ENCODE results near the gene NOLC1.
A peak's percentile ranks its signal among the peaks of the same experiment; 100 is the strongest.
"Not testable (repeated sequence)": the region's sequence is repeated elsewhere in the genome, so short reads cannot be mapped to it uniquely, and the experiment has no call there.

NOLC1 gene

DNA sequence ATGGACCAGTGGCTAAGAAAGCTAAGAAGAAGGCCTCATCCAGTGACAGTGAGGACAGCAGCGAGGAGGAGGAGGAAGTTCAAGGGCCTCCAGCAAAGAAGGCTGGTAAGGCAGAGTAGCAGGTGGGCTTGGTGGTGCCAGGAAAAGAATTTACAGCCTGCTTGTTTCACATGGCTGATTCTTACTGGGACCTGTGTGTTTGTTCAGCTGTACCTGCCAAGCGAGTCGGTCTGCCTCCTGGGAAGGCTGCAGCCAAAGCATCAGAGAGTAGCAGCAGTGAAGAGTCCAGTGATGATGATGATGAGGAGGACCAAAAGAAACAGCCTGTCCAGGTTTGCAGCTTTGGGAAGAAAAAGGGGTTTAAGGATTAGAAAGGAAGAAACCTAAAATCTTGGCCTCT is 5.0 kb downstream of the NOLC1 start:
- DNase-seq: peak; percentile 9 to 47

DNA sequence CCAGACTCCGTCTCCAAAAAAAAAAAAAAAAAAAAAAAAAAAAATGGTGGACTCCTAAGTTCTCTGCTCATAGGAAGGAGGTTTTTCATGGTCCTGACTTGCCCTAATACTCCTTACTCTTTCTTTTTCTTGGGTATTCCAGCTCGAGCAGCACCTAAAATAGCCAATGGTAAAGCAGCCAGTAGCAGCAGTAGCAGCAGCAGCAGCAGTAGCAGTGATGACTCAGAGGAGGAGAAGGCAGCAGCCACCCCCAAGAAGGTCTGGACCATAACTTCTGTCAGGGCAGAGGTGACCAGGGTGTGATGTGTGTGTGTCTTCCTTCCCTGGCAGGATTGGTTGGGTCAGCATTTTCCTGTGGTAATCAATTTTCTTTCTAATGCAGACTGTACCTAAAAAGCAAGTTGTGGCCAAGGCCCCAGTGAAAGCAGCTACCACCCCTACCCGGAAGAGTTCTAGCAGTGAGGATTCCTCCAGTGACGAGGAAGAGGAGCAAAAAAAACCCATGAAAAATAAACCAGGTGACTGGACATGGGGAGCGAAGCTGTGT is 6.9 kb downstream of the NOLC1 start:
- DNase-seq: no peak

DNA sequence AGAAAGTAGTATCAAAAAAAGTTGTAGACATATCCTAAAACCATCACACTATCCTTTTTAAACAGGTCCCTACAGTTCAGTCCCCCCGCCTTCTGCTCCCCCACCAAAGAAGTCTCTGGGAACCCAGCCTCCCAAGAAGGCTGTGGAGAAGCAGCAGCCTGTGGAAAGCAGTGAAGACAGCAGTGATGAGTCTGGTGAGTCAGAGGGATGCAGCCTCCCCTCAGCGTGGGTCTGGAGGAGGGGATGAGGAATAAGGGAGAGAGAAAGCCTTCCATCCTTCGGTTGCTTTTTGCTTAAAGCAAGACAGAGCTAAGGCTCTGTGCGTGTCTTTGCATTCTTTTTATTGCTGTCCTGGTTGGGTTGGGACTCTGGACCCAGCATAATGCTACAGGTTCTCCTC is 7.6 kb downstream of the NOLC1 start:
- no peak for DNase-seq

DNA sequence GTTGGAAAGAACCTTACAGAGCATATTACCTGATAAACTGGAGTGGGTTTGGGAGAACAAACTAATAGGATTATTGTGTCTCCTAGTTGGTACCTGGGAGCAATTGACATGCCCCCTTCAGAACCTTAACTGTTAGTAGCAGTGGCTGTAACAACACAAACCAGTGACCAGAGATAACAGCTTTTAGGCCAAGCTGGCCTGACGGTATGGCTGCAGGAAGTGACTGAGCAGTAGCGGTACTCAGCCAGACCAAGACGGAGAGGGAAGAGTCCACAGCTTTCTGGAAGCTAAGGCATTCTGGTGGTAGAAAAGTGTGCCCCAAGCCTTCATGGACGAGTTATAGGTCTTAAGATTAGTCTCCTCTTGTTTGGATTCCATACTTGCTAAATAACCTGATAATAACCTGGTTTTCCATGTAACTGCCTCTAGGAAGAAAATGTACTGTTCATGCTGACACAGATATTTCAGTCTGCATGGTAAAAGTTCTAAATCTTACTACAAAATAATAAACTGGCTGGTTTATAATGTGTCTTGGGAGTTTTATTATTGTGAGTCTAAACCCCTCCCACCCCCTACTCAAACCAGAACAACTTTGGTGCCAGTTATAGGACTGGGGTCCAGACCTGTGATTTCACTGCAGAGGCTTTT is 11.3 kb downstream of the NOLC1 start:
- no peak for DNase-seq

DNA sequence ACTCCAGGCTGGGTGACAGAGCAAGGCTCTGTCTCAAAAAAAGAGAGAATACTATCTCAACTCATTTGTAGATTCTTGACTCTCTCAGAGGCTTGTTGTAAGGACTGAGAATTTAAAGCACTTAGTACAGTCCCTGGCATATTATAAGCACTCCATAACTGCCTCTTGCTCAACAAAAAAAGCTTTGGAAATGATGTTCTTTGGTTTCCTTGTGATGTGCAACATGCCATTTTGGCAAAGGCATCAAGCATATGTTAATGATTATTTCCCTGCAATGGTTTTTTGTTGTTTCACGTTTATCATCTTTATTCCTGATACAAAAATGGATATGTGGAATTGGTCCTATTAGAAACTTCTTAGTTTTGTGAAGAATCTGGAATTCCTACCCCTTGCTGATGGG is 15.7 kb downstream of the NOLC1 start:
- no peak for DNase-seq

DNA sequence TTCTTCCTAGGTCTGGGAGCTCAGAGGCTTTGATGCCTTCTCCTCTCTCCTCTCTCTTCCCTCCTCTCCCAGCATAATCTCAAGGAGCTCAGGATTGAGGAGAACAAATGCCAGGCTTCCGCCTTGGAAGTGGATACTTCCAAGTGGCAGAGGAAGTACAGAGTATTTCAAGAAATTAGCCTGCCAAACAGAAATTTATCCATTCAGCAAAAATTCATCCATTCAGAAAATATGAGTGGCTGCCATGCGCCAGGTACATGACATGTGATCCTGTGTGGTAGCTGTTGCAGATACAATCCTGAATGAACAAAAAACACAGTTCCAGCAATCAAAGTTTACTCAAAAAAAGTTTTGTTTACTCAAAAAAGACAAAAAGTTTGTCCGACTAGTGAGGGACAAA is 18.4 kb downstream of the NOLC1 start:
- DNase-seq: no peak

DNA sequence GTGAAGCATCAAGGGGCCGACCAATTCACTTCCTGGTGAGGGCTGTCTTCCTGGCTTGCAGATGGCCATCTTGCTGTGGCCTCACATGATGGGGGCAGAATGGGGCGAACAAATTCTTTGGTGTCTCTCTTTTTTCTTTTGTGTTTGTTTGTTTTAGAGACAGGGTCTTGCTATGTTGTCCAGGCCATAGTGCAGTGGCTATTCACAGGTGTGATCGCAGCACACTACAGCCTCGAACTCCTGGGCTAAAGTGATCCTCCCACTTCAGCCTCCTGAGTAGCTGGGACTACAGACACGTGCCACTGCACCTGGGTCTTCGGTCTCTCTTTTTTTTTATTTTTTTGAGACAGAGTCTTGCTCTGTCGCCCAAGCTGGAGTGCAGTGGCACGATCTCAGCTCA is 20.1 kb downstream of the NOLC1 start:
- no peak for DNase-seq

DNA sequence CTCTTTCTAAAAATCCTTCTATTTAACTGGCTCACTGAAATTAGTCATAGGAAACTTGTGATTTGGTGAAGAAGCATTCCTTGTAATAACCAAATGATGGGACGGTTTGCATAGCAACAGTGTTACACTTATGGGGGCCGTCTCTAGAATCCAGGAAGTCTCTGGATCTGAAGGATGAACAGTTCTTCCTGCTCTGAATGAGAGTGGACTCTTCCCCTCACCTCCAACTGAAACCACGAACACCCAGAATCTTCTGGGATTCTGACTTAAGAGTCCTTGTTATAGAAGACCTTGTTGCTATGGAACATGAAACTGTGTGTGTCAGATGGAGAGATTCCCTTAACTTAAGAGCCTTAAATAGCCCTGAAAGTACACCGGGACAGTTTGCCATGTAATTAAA is 23.2 kb downstream of the NOLC1 start:
- no peak for DNase-seq

DNA sequence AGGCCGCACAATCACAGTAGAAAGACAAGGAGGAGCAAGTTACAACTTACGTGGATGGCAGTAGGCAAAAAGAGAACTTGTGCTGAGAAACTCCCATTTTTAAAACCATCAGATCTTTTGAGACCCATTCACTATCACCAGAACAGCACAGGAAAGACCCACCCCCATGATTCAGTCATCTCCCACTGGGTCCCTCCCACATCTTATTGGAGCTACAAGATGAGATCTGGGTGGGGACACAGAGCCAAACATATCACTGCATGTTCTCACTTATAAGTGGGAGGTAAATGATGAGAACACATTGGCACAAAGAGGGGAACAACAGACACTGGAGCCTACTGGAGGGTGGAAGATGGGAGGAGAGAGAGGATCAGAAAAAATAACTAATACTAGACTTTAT is 32.4 kb downstream of the NOLC1 start:
- DNase-seq: no peak

DNA sequence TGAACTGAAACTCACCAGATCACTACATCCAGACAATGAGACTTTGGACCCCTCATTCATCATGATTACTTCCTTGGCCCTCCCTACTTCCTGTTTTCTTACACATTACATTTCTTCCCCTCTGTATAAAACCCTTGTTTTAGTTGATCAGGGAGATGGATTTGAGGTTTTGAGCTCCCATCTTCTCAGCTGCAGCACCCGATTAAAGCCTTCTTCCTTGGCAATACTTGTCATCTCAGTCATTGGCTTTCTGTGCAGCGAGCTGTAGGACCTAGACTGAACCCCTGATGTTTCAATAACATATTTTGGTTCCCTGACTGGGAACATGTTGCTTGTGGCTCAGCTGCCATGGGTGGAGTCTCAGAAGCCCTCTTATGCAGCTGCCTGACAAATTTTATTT is 33.1 kb downstream of the NOLC1 start:
- DNase-seq: no peak

DNA sequence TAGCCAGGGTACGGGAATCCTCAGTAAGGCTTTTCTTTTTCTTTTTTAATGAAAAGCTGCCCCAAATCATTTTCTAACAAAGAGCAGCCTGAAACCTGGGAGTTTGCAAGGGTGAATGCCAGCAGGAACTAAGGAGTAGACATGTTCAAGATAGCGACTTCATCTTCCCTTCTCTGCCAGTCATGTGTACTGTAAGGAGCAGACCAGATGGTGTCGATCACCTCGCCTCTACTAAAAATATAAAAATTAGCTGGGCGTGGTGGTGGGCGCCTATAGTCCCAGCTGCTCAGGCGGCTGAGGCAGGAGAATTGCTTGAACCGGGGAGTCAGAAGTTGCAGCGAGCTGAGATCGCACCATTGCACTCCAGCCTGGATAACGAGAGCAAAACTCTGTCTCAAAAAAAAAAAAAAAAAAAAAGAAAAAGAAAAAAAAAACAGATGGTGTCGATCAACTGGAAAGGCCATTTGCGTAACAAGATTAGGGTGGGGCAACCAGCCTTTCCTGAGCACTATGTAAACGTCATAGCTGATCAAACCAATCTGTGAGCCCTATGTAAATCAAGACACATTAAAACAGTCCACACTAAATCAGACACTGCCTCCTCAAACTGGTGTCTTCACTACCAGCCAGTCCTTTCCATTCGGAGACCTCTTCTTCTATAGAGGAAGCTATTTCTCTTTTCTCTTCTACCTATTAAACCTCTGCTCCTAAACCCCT is 33.8 kb downstream of the NOLC1 start:
- DNase-seq: no peak

DNA sequence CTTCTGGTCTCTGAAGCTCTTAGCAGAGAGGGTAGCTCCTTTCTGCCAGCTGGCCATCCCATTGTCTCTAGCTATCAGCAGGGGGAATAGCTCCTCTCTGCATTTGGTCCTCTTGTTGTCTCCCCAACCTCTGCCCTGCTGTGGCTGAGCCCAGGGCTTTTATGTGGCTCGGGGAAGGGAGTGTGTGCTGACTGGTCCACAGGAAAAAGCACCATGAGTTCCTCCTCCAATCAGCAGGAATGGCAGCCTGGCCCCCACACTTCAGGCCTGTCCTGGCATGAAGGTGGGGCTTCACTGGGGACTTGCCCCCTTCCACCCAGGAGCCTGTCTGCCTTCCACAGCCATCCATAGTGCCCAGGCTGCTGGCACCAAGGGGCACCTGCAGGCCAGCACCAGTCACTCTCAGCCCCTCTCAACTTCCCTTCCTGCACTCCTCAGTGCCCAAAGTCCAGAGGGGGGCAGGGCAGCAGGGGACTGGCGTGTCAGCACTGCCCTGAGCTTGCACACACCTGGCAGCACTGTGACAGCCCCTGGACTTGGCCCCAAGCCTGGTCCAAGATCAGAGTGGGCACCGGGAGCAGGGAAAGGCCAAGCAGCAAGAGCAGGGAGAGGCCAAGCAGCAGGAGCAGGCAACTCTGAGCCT is 36.2 kb downstream of the NOLC1 start:
- DNase-seq: no peak

DNA sequence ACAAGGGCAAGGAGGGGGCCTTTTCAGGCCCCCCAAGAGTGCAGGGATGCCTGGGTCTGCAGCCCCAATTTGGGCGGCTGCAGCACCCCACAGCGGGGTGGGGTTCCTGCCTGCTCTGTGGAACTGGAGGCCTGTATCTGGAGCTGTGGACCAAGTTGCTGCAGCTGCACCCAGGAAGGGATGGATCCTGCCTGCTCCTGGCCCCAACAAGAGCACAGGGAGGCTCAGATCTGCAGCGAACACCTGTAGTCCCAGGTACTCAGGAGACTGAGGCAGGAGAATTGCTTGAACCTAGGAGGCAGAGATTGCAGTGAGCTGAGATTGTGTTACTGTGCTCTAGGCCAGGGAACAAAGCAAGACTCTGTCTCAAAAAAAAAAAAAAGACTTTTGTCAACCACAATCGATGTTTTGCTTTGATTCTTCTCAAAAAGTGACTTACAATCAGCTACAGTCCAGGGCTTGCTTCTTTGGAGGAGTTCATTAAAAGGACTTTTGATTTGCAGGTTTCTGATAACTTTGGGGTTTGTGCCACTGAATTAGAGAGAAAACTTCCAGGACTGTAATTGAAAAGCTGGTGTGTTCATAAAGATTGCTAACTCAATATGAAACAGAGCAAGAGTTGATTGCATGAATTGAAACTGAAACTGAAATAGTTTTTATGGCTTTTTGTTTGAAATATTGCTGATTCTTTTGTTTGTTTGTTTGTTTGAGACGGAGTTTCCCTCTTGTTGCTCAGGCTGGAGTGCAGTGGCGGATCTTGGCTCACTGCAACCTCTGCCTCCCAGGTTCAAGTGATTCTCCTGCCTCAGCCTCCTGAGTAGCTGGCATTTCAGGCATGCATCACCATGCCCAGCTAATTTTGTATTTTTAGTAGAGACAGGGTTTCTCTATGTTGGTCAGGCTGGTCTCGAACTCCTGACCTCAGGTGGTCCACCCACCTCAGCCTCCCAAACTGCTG is 37.0 kb downstream of the NOLC1 start:
- not testable (repeated sequence) for DNase-seq

DNA sequence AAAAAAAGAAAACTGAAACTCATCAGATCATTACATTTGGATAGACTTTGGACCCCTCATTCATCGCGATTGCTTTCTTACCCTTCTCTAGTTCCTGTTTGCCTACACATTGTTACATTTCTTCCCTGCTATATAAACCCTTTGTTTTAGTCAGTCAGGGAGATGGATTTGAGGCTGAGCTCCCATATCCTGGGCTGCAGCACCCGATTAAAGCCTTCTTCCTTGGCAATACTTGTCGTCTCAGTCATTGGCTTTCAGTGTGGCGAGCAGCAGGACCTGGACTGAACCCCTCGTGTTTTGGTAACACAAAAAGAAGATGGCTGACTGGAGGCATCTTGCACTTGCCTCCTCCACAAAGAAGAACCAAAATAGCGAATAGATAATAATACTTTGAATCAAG is 39.8 kb downstream of the NOLC1 start:
- DNase-seq: no peak

DNA sequence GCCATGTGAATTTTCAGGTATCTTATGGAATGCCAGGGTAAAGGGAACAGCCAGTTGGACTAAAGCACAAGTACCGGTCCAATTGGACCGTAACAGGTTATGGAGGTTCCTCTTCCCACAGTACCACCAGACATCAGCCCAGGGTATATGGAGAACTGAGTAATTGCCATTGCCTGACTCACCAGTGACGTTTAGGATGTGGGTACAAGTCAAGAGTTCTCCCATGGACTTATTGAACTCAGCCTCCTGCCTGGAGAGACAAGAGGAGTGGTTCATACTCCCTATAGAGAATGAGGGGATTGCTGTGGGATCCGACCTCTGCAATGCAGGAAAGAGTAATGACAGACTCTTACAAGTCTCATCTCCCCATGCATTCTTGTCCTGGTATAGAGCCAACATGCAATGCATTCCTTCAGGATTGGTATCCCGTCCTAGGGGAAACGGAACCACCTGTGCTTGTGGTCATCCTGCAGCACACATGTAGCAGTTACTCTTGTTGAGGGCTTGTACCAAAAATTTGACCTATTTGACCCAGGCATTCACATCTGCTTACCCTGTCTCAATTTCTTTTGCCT is 43.2 kb downstream of the NOLC1 start:
- no peak for DNase-seq

DNA sequence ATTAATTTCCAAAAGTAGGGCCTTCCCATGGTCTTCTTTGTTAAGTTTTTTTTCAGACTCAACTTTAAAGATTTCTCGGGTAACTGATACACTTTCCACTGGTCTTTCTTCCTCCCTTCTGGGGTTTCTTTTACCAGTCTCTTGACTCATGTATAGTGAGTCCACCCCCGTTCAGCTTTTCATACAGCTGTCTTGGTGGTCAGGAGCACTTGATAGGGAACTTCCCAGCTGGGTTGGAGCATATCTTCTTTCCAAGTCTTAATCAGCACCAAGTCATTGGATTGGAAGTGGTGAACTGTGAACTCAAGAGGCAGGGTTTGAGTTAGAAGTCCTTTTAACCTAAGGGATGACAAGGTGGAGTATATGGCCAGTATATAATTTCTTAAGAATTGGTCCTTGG is 44.7 kb downstream of the NOLC1 start:
- DNase-seq: no peak

DNA sequence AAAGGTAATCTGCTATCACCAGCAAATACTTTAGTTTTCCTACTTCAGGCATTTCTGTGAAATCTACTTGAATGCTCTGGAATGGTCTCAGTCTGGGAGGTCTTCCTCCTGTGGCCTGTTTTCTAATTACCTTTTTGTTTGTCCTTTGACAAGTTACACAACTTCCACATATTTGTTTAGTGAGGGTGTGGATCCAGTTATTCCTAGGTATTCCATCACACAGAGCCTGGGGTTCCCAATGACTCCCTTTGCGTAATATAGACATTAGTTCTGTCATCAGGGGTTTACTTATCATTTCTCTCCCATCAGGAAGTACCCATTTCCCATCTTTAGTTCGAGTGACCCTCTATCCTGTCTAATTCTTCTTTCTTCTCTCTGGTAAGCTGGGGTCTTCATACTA is 45.8 kb downstream of the NOLC1 start:
- no peak for DNase-seq

DNA sequence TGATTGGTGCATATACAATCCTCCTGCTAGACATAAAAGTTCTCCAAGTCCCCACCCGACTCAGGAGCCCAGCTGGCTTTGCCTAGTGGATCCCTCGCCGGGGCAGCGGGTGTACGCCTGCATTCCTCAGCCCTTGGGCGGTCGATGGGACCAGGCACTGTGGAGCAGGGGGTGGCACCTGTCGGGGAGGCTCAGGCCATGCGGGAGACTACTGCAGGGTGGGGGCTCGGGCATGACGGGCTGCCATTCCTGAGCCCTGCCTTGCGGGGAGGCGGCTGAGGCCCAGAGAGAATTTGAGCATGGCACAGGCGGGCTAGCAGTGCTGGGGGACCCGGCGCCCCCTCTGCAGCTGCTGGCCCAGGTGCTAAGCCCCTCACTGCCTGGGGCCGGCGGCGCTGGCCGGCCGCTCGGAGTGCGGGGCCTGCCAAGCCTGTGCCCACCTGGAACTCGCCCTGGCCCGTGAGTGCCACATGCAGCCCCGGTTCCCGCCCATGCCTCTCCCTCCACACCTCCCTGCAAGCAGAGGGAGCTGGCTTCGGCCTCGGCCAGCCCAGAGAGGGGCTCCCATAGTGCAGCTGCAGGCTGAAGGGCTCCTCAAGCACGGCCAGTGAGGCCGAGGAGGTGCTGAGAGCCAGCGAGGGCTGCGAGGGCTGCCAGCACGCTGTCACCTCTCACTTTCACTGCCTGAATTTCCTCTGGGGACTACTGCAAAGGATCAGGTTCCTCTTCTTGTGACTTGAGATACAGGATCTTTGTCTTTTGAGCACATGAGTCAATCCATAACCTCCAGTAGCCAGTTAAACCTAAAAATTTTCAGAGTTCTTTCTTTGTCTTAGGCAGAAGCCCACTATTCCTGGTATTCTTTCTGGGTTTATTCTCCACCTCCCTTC is 48.8 kb downstream of the NOLC1 start:
- DNase-seq: no peak

DNA sequence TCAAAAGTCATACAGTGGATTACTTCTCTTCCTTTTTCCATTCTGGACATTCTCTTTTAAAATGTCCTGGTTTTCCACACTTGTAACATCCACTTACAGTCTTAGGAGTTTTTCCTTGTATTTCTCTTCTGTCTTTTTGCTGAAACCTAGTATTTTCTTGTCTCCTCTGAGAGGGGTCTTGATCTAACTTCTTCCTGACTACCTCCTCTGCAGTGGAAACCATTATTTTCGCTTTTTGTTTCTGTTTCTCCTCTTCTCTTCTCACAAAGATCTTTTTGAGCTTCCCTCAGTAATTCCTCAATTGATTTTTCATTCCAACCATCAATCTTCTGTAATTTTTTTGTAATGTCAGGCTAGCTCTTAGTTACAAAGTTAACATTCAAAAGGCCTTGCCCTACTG is 50.2 kb downstream of the NOLC1 start:
- DNase-seq: no peak

DNA sequence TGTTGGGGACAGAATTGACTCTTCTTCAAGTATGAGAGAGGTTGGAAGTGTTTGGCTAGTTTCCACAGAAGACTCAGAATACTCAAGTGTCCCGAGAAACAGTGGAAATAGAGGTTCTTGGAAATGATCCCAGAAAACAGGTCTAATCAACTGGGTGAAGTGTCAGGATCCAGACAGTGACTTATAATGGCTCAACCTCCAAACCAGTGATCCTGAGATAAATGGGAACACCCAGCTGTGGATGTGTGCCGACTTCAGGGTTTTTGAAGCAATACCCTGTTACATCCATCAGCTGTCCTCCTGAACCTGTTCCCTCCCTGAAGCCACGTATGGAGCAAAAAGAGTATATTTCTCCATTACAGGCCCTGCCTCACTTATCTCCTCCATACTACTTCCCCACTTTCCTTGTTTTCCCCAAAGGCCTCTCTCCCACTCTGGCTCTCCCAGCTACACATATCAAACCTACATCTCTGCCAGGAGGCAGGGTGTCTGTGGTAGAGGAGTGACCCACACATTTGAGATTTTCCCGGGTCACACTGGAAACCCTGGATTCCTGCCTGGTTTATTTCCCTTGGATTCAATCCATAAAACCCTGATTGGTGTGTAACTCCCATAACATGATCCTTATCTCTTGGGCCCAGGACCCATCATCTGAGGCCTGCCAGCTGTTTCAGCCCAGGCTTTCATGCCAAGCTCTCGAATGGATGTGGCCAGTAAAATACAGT is 56.3 kb downstream of the NOLC1 start:
- DNase-seq: no peak

Measured in NCI-H526 (cell line).